BLaER1 (cell line): ENCODE results near the gene BIRC7.

Experiments used
- H3K27ac ChIP-seq: shearing (Covaris generic); formaldehyde crosslinking; 2 replicates; pipeline ENCODE4 v1.8.1; 2022
- H3K27me3 ChIP-seq: shearing (Covaris generic); formaldehyde crosslinking; 2 replicates; pipeline ENCODE4 v1.8.1; 2022
- H3K36me3 ChIP-seq: shearing (Covaris generic); formaldehyde crosslinking; 2 replicates; pipeline ENCODE4 v1.8.1; 2022
- H3K4me1 ChIP-seq: shearing (Covaris generic); formaldehyde crosslinking; 2 replicates; pipeline ENCODE4 v1.8.1; 2022
- H3K4me2 ChIP-seq: shearing (Covaris generic); formaldehyde crosslinking; 2 replicates; pipeline ENCODE4 v1.8.1; 2022
- H3K4me3 ChIP-seq: shearing (Covaris generic); formaldehyde crosslinking; 2 replicates; pipeline ENCODE4 v1.8.1; 2022
- H3K9ac ChIP-seq: shearing (Covaris generic); formaldehyde crosslinking; 2 replicates; pipeline ENCODE4 v1.8.1; 2022
- H3K9me3 ChIP-seq: shearing (Covaris generic); formaldehyde crosslinking; 2 replicates; pipeline ENCODE4 v1.8.1; 2022
- H4K20me1 ChIP-seq: shearing (Covaris generic); formaldehyde crosslinking; 2 replicates; pipeline ENCODE4 v1.8.1; 2022
- Cebpa-rat ChIP-seq: shearing (Covaris generic); IDR thresholded peaks from 2 replicates; pipeline ENCODE4 v1.8.1; 2022

BIRC7 gene

GRCh38 chr20:63277466-63278272 is 42.0 kb downstream of the BIRC7 start:
- peaks cover 75% of the 10 kb centered on the region for H3K36me3 ChIP-seq

GRCh38 chr20:63278661-63279060 is 43.0 kb downstream of the BIRC7 start:
- peaks cover 85% of the 10 kb centered on the region for H3K36me3 ChIP-seq
- H3K27ac ChIP-seq, result peak overlapping the region; percentile 35; the same call in 1 of the 2 replicates

More at GRCh38 chr20:63277466-63278272, 42.0 kb downstream of the BIRC7 start:
- Histone ChIP-seq H3K4me3 (no peak overlapping the region), H3K9ac (no peak overlapping the region), H3K27me3 (no peaks in the 10 kb centered on the region), H4K20me1 (peaks cover 59% of the 10 kb centered on the region), H3K27ac (peak overlapping the region; percentile 44), H3K4me1 (peaks cover 76% of the 10 kb centered on the region), H3K9me3 (no peaks in the 10 kb centered on the region), H3K4me2 (peak overlapping the region; percentile 93)
- TF ChIP-seq Cebpa-rat, result no peak

GRCh38 chr20:63279931-63280330 is 44.2 kb downstream of the BIRC7 start:
- Histone ChIP-seq H3K9me3 (no peaks in the 10 kb centered on the region), H3K9ac (peak overlapping the region; percentile 57), H3K4me1 (peaks cover 81% of the 10 kb centered on the region), H4K20me1 (peaks cover 40% of the 10 kb centered on the region), H3K36me3 (peaks cover 80% of the 10 kb centered on the region), H3K27ac (peak overlapping the region; percentile 90), H3K4me2 (peak overlapping the region; percentile 93), H3K27me3 (no peaks in the 10 kb centered on the region), H3K4me3 (no peak overlapping the region)
- no peak for TF ChIP-seq Cebpa-rat

More at GRCh38 chr20:63278661-63279060, 43.0 kb downstream of the BIRC7 start:
- peak overlapping the region; percentile 93 for H3K4me2 ChIP-seq
- no peak overlapping the region for H3K9ac ChIP-seq
- TF ChIP-seq Cebpa-rat, result no peak
- H3K27me3 ChIP-seq, result no peaks in the 10 kb centered on the region
- H3K4me3 ChIP-seq, result no peak overlapping the region
- H4K20me1 ChIP-seq, result peaks cover 52% of the 10 kb centered on the region
- peaks cover 81% of the 10 kb centered on the region for H3K4me1 ChIP-seq
- H3K9me3 ChIP-seq, result no peaks in the 10 kb centered on the region

- Histone ChIP-seq H3K27me3 (no peaks in the 10 kb centered on the region), H3K4me1 (peaks cover 81% of the 10 kb centered on the region), H3K4me3 (0 out of 2 replicates have a peak overlapping the region, but pooled peaks have one; percentile 29), H3K27ac (peak overlapping the region; percentile 90), H3K9me3 (no peaks in the 10 kb centered on the region), H4K20me1 (peaks cover 36% of the 10 kb centered on the region), H3K9ac (peak overlapping the region; percentile 57), H3K36me3 (peaks cover 75% of the 10 kb centered on the region), H3K4me2 (peak overlapping the region; percentile 93)
- no peak for TF ChIP-seq Cebpa-rat
These were observed 44.7 kb downstream of the BIRC7 start for GRCh38 chr20:63280371-63280770.

GRCh38 chr20:63280929-63281545 is 45.3 kb downstream of the BIRC7 start:
- Histone ChIP-seq H3K4me2 (peak overlapping the region; percentile 93), H3K9ac (peak overlapping the region; percentile 69), H3K4me1 (peaks cover 87% of the 10 kb centered on the region), H4K20me1 (peaks cover 35% of the 10 kb centered on the region), H3K4me3 (peak overlapping the region; percentile 29; the same call in 1 of the 2 replicates), H3K27ac (peak overlapping the region; percentile 90), H3K27me3 (no peaks in the 10 kb centered on the region), H3K36me3 (peaks cover 75% of the 10 kb centered on the region), H3K9me3 (no peaks in the 10 kb centered on the region)
- no peak for TF ChIP-seq Cebpa-rat

GRCh38 chr20:63281742-63282665 is 46.3 kb downstream of the BIRC7 start:
- peak overlapping the region; percentile 69 for H3K9ac ChIP-seq
- H3K4me2 ChIP-seq, result peak overlapping the region; percentile 93
- no peaks in the 10 kb centered on the region for H3K9me3 ChIP-seq
- TF ChIP-seq Cebpa-rat, result no peak
- peaks cover 28% of the 10 kb centered on the region for H4K20me1 ChIP-seq
- peak overlapping the region; percentile 8; the same call in 1 of the 2 replicates for H3K4me3 ChIP-seq
- H3K4me1 ChIP-seq, result peaks cover 96% of the 10 kb centered on the region
- no peaks in the 10 kb centered on the region for H3K27me3 ChIP-seq
- H3K27ac ChIP-seq, result peak overlapping the region; percentile 90
- peaks cover 73% of the 10 kb centered on the region for H3K36me3 ChIP-seq

GRCh38 chr20:63282946-63283345 is 47.2 kb downstream of the BIRC7 start:
- Histone ChIP-seq H3K27me3 (no peaks in the 10 kb centered on the region), H3K4me3 (peak overlapping the region; percentile 67), H3K4me2 (peak overlapping the region; percentile 93), H3K9me3 (no peaks in the 10 kb centered on the region), H3K36me3 (peaks cover 73% of the 10 kb centered on the region), H4K20me1 (peaks cover 22% of the 10 kb centered on the region; the same call in 1 of the 2 replicates), H3K9ac (peak overlapping the region; percentile 69), H3K27ac (peak overlapping the region; percentile 90), H3K4me1 (peaks cover 100% of the 10 kb centered on the region)
- no peak for TF ChIP-seq Cebpa-rat

- peaks cover 74% of the 10 kb centered on the region for H3K36me3 ChIP-seq
- H3K9me3 ChIP-seq, result no peaks in the 10 kb centered on the region
- H3K4me3 ChIP-seq, result peak overlapping the region; percentile 67
- TF ChIP-seq Cebpa-rat, result no peak
- H3K9ac ChIP-seq, result peak overlapping the region; percentile 69
- H4K20me1 ChIP-seq, result peaks cover 24% of the 10 kb centered on the region
- H3K4me2 ChIP-seq, result peak overlapping the region; percentile 93
- peaks cover 100% of the 10 kb centered on the region for H3K4me1 ChIP-seq
- H3K27ac ChIP-seq, result peak overlapping the region; percentile 90
- H3K27me3 ChIP-seq, result no peaks in the 10 kb centered on the region
These were observed 47.8 kb downstream of the BIRC7 start for GRCh38 chr20:63283397-63284082.

- Histone ChIP-seq H3K27me3 (no peaks in the 10 kb centered on the region), H3K9me3 (no peaks in the 10 kb centered on the region), H3K4me3 (peak overlapping the region; percentile 67), H3K36me3 (peaks cover 74% of the 10 kb centered on the region), H3K9ac (peak overlapping the region; percentile 82), H4K20me1 (peaks cover 29% of the 10 kb centered on the region), H3K4me2 (peak overlapping the region; percentile 93), H3K27ac (peak overlapping the region; percentile 90), H3K4me1 (peaks cover 100% of the 10 kb centered on the region)
- TF ChIP-seq Cebpa-rat, result no peak
These were observed 48.4 kb downstream of the BIRC7 start for GRCh38 chr20:63284083-63284440.
